ENCODE measurements around the gene KATNAL1.

KATNAL1 gene

GRCh38 chr13:30153545-30154426 lies 153.6 kb downstream of the KATNAL1 start:
- DNase-seq (ENCODE audit: low read depth in 2 of 2) = no peak
- H3K4me3 ChIP-seq (replicated peaks in 1 of 2; ENCODE audit: low read depth in 2 of 2, low read length in 2 of 2) = no peak overlapping the region
- TF ChIP-seq CTCF (IDR thresholded peaks at IDR 0.05; ENCODE audit: low read depth, low read length) = no peak

All from cardiac fibroblast (primary cell).